Activated CD4-positive, alpha-beta memory T cell treated with anti-CD3 and anti-CD28 coated beads, Interleukin-2, amount 10 ng/mL, durations not matched to agents 7 days and 5 days (primary cell): ENCODE data around the gene ENPP3. TPM values are rescaled to one million over a fixed set of nuclear protein-coding genes. Genes with fewer than 3 reads are reported as not detected.

ENCODE experiments used
- CTCF ChIA-PET: fragments of 350-600 bp; sonication (Branson Sonifier 250); formaldehyde crosslinking; loops from one replicate; lab custom pipeline; 2021; ENCODE audit warnings: antibody characterized with exemption, inconsistent platforms; lab: Charles Lee
- POLR2A ChIA-PET: fragments of 350-600 bp; sonication (Branson Sonifier 250); formaldehyde crosslinking; loops from one replicate; lab custom pipeline; 2021; ENCODE audit warnings: antibody characterized with exemption; lab: Charles Lee
- DNase-seq: peaks from one replicate; pipeline ENCODE4 v3.0.0-alpha.2; 2020
- H3K27ac Mint-ChIP-seq: one replicate; pipeline ENCODE4 v1.8.0; 2021; ENCODE audit warnings: mild to moderate bottlenecking, mixed read lengths
- H3K27me3 Mint-ChIP-seq: one replicate; pipeline ENCODE4 v1.8.0; 2021; ENCODE audit warnings: mixed read lengths
- H3K36me3 Mint-ChIP-seq: one replicate; pipeline ENCODE4 v1.8.0; 2021; ENCODE audit warnings: low read depth, mixed read lengths
- H3K4me1 Mint-ChIP-seq: one replicate; pipeline ENCODE4 v1.8.0; 2021; ENCODE audit warnings: mixed read lengths
- H3K4me3 Mint-ChIP-seq: one replicate; pipeline ENCODE4 v1.8.0; 2021; ENCODE audit warnings: mild to moderate bottlenecking, mixed read lengths
- H3K9me3 Mint-ChIP-seq: one replicate; pipeline ENCODE4 v1.8.0; 2021; ENCODE audit warnings: mixed read lengths
- total RNA-seq, 2 experiments: library from RNA; stranded (reverse); gene quantifications; one replicate each; pipeline ENCODE4 v1.2.3, GENCODE V29; 2021

ENPP3 gene
- total RNA-seq, 2 experiments from 2014 or later, result 0.38 to 0.45 TPM

DNA sequence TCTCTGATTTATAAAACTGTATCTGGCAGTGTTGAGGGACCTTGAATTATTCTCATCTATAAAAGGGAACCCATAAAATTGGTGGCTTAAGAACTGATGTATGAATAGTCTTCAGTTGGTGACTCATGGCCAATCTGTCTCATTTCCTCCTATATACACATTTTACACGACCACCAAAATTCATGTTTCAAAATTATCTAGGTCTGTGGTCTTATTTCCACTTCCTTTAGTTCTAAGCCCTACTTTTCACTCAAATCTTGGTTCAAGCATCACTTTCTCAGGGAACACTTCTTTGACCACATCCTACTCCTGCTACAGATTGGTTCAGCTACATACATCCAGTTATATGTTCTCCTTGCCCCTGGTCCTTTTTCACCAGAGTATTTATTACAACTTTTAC is 152.1 kb downstream of the ENPP3 start:
- no peak overlapping the region for H3K27ac Mint-ChIP-seq
- no peak overlapping the region for H3K4me3 Mint-ChIP-seq
- H3K9me3 Mint-ChIP-seq, result no peaks in the 10 kb centered on the region
- no peak for DNase-seq
- no peaks in the 10 kb centered on the region for H3K36me3 Mint-ChIP-seq
- H3K27me3 Mint-ChIP-seq, result peaks cover 11% of the 10 kb centered on the region
- CTCF ChIA-PET, result no interaction called here
- POLR2A ChIA-PET, result no interaction called here
- peaks cover 11% of the 10 kb centered on the region for H3K4me1 Mint-ChIP-seq

DNA sequence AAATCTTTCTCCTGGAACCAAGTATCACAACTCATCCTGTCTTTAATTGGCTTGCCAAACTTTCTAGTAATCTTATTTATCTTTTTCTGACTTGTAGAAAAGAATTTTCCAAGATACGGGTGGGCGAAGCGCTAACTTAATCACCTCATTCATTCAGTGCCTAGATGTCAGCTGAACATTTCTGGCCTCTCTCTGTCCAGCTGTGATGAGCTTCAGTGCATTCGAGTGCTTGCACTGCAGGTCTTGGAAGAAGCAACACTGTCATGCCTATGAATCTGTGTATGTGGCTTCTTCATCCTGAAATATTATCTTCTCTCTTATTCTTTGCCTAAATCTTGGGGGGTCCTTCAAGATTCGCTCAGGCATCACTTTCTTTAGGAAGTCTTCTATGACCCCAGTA is 154.4 kb downstream of the ENPP3 start:
- H3K27ac Mint-ChIP-seq, result no peak overlapping the region

DNA sequence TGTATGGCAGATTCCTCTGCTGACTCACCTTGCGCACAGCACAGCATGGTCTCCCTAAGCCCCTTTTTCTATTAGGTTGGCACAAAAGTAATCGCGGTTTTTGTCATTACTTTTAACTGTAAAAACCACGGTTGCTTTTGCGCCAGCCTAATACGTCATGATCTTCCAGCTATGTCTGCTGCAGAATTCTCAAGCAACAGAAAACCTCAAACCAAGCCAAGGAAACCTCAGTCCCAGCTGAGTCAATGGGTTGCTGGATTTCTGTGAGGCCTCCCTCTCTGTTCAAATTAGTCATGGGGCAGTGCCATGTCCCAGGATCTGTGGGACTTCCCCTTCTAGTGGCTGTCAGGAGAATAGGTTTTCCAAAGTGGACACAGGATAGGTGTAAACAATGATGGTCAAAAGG is 155.0 kb downstream of the ENPP3 start:
- Mint-ChIP-seq H3K4me1 (peaks cover 11% of the 10 kb centered on the region), H3K36me3 (no peaks in the 10 kb centered on the region), H3K27me3 (no peaks in the 10 kb centered on the region), H3K27ac (no peak overlapping the region), H3K4me3 (no peak overlapping the region), H3K9me3 (no peaks in the 10 kb centered on the region)
- DNase-seq, result no peak
- ChIA-PET CTCF (interaction anchor here (0.6 kb wide), 1 partner anchor 98 kb away, joined by 3 read pairs; no protein-coding TSS in a partner anchor), POLR2A (no interaction called here)

More for the DNA sequence above, 154.4 kb downstream of the ENPP3 start:
- CTCF ChIA-PET, result no interaction called here
- no peak for DNase-seq
- POLR2A ChIA-PET, result no interaction called here
- Mint-ChIP-seq H3K4me1 (peaks cover 11% of the 10 kb centered on the region), H3K36me3 (no peaks in the 10 kb centered on the region), H3K27me3 (no peaks in the 10 kb centered on the region), H3K4me3 (no peak overlapping the region), H3K9me3 (no peaks in the 10 kb centered on the region)

DNA sequence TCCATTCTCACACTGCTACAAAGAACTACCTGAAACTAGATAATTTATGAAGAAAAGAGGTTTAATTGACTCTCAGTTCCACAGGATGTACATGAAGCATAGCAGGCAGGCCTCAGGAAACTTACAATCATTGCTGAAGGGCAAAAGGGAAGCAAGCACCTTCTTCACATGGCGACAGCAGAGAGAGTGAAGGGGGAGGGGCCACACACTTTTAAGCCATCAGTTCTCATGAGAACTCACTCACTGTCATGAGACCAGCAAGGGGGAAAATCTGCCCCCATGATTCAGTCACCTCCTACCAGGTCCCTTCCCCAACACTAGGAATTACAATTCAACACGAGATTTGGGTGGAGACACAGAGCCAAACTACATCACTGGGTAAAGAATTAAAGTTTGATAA is 158.3 kb downstream of the ENPP3 start:
- H3K27me3 Mint-ChIP-seq, result peaks cover 2% of the 10 kb centered on the region
- H3K27ac Mint-ChIP-seq, result no peak overlapping the region
- no peaks in the 10 kb centered on the region for H3K9me3 Mint-ChIP-seq
- peaks cover 2% of the 10 kb centered on the region for H3K4me1 Mint-ChIP-seq
- H3K36me3 Mint-ChIP-seq, result no peaks in the 10 kb centered on the region
- DNase-seq, result no peak
- H3K4me3 Mint-ChIP-seq, result no peak overlapping the region
- ChIA-PET POLR2A (no interaction called here), CTCF (no interaction called here)

Other genes starting within 250 kb of the ENPP3 start
- not detected for gene ARG1, start 64.1 kb upstream of the ENPP3 start, total RNA-seq
- gene MED23, start 9.1 kb upstream of the ENPP3 start, total RNA-seq, result 10 to 100 TPM; 32.1 to 33.1 TPM
- gene OR2A4, start 64.1 kb downstream of the ENPP3 start, total RNA-seq, result not detected
- not detected for gene CTAGE9, start 73.7 kb downstream of the ENPP3 start, total RNA-seq
- gene ENPP1, start 170.7 kb downstream of the ENPP3 start, total RNA-seq, result under 1 TPM; 0.48 to 0.53 TPM